ENCODE measurements around the gene BRCA2.

BRCA2 gene

DNA sequence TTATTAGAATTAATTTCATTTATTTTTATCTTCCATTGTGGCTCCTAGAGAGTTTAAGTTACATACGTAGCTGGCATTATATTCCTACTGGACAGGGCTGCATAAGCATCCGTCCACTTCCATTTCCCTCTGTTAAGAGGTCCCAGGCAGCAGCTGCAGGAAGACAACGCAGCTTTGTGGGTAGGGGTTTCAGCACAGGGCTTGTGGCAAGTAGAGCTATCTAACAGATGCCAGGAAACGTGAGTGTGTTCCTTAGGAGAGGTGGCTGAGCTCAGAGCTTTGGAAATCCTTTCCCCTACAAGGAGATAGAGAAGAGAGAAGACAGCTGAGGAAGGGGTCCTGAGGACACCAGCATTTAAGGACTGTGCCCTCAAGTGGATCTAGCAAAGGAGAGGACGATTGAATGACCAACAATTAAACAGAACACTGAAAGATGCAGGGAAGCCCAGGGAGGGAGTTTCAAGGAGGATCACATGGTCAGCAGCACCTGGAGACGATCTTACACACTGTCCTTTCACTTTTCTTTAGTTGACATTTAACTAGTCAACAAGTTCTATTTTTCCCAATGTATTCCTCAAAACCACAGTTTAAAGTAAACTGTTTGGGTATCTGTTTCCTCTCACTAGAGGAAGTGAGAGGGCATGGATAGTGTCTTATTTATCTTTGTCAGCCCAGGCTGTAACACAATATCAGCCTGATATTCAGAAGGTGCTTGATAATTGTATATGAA is 114.9 kb downstream of the BRCA2 start:
- peak; percentile 72 for DNase-seq

DNA sequence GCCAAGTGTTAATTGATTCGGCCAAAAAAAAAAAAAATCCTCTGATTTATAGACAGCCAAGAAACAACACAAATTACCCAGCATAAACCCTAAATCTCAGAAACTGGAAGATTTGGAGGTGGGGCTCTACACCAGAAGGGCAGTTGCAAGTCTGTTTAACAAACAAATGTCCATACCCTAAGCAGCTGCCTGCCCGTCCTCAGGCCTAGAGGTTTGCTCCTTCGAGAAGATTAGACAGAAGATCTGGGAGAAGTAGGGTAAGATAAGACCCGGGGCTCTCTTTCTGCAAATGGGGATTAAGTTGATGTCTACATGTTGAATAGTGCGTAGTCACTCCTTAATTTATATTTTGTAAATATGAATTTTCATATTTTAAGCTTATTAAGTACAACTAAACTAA is 116.1 kb downstream of the BRCA2 start:
- DNase-seq = peak; percentile 53

DNA sequence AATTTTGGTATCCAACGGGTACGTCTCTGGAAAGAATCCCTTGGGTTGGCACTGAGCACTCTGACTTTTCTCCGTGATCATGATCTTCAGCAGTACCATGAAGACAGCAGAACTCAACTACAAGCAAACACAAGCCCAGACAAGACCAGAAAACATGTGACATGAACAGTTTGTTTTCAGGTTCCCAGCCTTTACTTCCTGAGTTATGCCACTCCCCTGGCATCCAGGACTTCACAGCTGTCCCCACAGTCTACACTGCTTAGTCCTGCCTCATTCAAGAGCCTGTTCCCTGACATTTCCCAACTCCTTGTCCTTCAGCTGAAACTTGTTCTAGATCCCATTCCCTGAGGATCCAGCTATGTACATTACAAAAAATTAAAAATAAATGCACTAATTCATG is 117.5 kb downstream of the BRCA2 start:
- DNase-seq = peak; percentile 29

DNA sequence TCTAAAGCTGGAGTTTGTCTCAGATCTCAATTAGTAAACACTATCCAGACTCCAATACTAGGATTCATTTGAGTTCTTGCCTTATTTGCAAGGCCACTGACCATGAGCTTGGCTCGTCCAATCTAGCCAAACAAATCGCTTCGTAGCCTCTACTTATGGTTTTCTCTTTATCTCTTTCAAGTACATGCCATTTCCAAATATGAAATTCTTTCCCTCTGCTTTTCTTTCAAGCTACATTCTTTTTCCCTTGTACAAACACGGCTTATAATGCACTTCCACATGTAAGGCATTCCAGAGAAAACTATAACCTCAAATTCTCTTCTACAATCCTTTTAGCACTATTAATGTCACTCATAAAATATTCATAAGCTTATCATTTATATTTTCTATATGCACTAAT is 123.6 kb downstream of the BRCA2 start:
- no peak for DNase-seq

DNA sequence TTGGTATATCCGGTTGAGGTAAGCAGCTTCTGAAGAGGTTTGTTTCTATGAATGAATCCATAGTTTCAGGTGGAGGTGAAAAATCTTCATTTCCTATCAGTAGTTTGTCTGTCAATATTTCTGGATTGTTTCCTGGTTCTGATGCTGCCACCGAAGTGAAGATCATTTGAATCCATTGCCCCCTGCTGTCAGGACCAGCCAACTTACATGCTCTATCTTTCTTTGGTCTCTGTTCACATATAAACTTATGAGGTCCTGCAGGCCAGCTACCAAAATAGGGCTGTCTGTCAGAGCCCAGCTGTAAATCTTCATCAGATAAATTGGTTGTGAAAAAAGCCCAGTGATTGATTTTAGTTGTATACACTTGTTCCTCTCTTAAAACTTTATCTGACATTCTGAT is 127.8 kb downstream of the BRCA2 start:
- peak; percentile 84 for DNase-seq

DNA sequence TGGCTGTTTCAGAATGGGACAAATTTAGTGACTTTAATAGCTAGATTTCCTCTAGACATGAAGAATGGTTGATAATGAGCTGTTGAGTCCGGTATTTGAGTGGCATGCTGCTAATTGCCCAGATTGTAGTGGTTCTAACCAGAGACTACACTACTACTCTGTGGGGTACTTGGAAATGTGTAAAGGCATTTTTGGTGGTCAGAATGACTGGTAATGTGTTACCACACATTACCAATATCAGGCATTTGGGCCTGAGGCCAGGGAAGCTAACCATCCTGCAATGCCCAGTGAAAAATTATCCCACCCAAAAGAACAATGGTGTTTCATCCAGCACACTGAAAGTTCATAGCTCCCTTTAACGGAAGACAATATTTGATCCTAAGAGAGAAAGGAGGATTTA is 130.2 kb downstream of the BRCA2 start:
- DNase-seq = no peak

DNA sequence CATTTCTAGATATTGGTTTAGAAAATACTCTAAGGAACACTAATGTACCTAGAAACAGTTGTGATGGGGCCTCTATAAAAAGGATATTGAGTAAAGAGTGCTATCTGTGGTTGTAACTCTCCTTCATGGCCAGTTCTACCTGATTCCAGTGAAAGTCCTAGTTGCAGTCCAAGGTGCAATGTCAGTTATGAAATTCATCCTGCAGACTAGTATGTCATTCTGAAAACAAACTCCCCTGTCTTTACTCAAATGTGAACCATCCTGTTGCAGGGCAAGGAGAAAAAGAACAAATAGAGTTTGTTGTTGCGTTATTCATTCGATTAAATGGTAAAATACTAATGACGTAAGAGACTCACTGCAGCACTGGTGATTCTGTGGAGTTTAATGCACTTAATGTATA is 130.9 kb downstream of the BRCA2 start:
- DNase-seq = no peak

DNA sequence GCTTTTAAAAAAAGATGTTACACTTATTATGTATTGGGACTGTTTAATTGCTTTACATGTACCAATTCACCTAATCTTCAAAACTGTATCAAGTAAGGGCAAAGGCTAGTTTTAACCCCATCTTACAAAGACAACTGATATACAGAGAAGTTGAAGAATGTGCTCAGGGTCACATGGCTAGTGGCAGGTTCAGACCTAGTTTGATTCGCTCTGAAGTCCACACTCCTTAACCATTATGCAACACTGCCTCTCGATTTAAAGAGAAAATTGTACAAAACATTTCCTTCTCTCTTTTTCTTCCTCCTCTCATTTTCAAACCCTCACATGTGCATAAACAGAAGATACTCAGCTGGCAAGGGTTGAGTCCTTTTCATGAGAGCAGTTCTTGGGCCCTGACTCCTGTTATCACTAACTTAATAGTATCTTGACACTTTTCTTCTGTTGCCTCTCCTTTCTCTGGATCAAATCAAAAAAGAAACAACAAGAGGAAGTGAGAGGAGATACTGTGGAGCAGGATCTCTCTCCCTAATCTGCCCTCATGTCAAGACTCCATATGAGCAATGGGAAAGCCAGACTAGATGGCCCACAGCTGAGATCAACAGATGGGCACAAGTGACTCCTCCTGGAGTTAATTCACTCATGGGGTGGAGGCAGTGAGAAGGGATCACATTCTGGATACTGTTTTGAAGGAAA is 131.6 kb downstream of the BRCA2 start:
- DNase-seq = peak; percentile 26

DNA sequence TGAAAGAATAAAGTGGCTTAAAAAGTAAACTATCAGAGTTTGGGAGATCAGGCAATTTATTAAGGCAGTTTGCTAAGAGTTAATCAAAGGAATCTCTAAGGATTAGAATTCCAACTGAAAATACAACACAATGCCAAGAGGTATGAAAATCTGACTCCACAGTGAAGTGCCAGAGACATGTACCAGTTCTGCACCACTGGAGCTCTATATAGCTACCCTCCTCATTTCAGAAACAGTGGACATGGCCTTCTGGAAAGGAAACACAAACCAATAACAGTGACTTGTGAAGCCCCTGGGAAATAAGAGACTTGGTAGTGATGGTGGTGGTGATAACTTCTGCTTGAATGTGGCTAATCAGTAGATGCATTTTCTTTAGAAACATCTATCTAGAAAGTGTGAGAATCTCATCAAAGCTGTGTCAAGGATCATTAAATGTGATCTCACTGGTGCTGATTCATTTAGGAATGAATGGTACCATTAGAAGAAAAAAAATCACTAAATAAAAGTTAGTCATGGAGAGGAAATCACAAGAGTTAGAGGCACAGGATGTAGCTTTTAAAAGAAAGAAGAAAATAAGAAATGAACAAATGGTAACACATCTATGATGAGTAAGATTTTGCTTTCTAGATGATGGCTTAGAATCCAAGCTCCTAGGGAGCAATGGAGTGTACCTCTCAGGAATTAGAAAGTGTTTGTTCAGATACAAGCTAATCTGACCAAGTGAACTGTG is 132.8 kb downstream of the BRCA2 start:
- DNase-seq = no peak

DNA sequence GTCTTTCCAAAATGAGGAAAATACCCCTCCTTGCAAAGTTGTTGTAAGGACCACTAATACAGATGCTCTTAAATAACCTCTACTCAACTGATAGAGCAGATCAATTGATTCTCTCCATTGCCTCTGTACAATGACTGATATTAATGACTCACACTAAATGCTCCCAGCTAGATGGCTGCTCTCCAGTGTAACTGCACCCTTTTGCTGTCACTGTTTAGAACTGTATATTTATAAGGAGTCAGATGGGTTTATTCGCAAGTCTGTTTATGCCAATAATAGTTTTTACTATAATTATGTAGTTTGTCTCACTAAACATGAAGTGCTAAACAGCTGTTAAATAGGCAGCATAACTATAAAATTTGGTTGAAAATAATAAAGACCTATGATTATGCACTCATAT is 133.7 kb downstream of the BRCA2 start:
- DNase-seq = no peak
